ENCODE data around the gene COBLL1.

The COBLL1 gene

DNA sequence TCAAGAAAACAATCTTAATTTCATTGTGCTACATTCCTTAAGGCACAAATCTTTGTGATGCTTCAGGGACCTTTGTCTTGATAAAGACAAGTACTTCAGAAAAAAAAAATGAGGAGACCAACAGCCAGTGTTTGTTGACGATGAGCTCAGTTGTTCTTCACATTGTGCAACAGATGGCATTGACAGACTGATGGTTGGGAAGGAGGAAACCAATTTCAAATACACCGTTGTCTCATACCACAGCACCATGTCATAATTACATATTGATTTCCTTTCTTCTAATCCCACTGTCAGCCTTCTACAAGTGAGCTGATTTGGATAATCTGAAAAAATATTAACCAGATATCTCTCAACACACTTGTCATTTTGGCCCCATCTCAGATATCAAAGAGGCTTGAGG lies 166.6 kb downstream of the COBLL1 start:
- DNase-seq (ENCODE audit: low read depth): no peak
- TF ChIP-seq, protein P1, sequence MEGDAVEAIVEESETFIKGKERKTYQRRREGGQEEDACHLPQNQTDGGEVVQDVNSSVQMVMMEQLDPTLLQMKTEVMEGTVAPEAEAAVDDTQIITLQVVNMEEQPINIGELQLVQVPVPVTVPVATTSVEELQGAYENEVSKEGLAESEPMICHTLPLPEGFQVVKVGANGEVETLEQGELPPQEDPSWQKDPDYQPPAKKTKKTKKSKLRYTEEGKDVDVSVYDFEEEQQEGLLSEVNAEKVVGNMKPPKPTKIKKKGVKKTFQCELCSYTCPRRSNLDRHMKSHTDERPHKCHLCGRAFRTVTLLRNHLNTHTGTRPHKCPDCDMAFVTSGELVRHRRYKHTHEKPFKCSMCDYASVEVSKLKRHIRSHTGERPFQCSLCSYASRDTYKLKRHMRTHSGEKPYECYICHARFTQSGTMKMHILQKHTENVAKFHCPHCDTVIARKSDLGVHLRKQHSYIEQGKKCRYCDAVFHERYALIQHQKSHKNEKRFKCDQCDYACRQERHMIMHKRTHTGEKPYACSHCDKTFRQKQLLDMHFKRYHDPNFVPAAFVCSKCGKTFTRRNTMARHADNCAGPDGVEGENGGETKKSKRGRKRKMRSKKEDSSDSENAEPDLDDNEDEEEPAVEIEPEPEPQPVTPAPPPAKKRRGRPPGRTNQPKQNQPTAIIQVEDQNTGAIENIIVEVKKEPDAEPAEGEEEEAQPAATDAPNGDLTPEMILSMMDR (IDR thresholded peaks at IDR 0.05; ENCODE audit: control insufficient read depth, insufficient read depth, low read depth, low read length, missing control alignments): no peak

DNA sequence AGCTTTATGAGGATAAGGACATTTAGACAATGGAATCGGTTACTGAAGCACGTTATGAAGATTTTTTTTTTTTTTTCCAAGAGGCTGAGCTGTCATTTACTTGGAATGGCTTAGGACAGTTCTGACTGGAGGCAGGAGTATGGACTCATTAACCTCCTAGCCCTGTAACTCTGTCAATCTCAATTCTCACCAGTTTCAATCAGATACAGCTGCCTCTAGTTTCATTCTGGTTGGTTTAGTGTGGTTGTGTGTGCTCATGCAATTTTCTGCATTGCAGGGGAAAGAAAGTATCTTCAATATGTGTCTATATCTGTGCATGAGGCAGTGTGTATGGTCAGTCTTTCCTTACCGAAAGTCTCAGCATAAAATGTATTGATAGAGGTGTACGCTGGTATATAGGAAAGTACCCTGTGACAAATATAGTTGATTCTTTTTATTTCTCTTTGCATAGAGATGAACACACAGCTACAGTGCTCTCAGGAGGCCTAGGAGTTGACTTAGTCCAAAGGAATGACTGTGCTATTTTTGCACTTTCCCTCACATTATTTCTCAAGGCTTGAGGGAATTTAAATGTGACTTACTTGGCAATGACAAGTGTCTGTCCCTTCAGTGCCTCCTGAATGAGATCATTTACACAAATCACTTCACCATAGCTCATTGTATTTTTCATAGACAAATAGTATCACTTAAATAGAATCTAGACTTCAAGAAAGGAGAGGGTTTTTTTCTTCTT lies 169.8 kb downstream of the COBLL1 start:
- TF ChIP-seq, protein P1 (IDR thresholded peaks at IDR 0.05; ENCODE audit: control insufficient read depth, insufficient read depth, low read depth, low read length, missing control alignments): no peak
- no peak overlapping the region for H3K4me3 ChIP-seq (ENCODE audit: control insufficient read depth, low read depth, low read length)
- DNase-seq (ENCODE audit: low read depth): no peak

More for the DNA sequence above, 166.6 kb downstream of the COBLL1 start:
- no peak overlapping the region for H3K4me3 ChIP-seq (ENCODE audit: control insufficient read depth, low read depth, low read length)

DNA sequence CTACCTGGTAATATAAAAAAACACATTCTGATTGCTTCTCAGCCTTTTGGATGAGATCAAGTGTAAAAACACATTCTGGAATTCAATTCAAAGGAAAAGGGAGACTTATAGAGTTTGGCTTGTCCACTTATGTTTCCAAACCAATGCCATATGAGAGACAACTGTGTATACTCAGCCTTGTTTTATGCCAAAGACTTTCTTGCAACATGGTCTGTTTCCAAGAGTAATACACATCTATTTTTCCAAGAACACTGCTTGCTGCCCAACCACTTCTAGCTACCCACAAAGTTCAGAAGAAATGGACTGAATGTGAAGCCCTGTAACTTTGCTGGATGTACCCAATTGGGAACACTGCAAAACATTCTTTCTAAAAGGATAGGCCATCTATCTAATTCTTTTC lies 172.3 kb downstream of the COBLL1 start:
- no peak overlapping the region for H3K4me3 ChIP-seq (ENCODE audit: control insufficient read depth, low read depth, low read length)
- TF ChIP-seq, protein P1 (IDR thresholded peaks at IDR 0.05; ENCODE audit: control insufficient read depth, insufficient read depth, low read depth, low read length, missing control alignments): no peak
- no peak for DNase-seq (ENCODE audit: low read depth)

DNA sequence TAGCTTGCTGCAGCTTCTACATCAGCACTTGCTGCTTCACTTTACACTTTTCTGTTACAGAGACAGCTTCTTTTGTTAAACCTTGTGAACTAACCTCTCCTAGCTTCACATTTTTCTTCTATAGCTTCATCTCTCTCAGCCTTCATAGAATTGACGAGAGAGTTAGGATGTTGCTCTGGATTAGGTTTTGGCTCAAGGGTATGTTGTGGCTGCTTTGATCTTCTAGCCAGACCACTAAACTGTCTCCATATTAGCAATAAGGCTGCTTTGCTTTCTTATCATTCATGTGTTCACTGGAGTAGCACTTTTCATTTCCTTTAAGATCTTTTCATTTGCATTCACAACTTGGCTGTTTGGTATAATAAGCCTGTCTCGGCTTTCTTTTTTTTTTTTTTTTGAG lies 174.1 kb downstream of the COBLL1 start:
- no peak overlapping the region for H3K4me3 ChIP-seq (ENCODE audit: control insufficient read depth, low read depth, low read length)
- TF ChIP-seq, protein P1 (IDR thresholded peaks at IDR 0.05; ENCODE audit: control insufficient read depth, insufficient read depth, low read depth, low read length, missing control alignments): no peak
- no peak for DNase-seq (ENCODE audit: low read depth)

DNA sequence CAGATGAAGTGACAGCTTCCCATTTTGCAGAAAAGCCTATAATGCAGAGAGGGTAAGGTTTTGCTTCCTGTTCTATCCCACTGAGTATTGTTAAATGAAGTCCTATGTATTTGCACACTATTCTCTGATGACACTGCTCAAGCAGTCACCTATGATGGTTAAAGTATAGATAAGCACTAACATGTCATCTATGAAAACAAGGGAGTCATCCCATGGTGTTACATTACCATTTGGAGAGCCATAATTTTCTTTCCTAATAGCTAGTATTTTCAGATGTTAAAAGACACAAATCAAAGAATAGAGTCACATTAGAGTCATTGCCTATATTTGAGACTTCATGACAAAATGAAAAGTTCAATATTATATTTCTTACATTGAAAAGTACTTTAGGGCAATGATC lies 177.6 kb downstream of the COBLL1 start:
- DNase-seq (ENCODE audit: low read depth): no peak
- no peak overlapping the region for H3K4me3 ChIP-seq (ENCODE audit: control insufficient read depth, low read depth, low read length)
- TF ChIP-seq, protein P1 (IDR thresholded peaks at IDR 0.05; ENCODE audit: control insufficient read depth, insufficient read depth, low read depth, low read length, missing control alignments): no peak

DNA sequence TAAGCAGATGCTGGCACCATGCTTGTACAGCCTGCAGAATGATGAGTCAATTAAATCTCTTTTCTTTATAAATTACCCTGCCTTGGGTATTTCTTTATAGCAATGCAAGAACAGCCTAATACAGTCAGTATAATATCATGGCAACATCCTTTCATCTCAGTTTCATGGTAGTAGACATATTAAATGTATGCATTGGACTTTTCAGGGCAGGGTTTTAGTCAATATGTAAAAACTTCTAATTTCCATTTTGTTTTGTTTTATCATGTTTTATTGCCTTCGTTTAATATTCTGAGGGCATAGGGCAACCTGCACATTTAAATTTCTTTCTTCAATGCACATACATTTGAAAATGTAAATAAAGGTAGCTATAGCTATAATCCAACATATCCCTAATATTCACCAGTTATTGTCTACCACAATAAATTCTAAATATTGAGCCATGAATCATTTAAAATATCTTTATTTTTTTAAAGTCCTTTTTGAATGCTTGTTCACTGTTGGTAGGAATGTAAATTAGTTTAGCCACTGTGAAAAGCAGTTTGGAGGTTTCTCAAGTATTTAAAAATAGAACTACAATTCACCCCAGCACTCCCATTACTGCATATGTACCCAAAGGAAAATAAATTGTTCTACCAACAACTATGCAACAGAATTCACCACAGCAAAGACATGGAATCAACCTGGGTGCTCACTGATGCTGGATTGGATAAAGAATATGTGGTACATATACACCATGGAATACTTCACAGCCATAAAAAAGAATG lies 178.6 kb downstream of the COBLL1 start:
- no peak for DNase-seq (ENCODE audit: low read depth)
- H3K4me3 ChIP-seq (ENCODE audit: control insufficient read depth, low read depth, low read length): no peak overlapping the region
- TF ChIP-seq, protein P1 (IDR thresholded peaks at IDR 0.05; ENCODE audit: control insufficient read depth, insufficient read depth, low read depth, low read length, missing control alignments): no peak

Data from AG09309 (cell line).